IMR-90 (cell line): ENCODE results near the gene TMEM200A. TPM values are rescaled to one million over a fixed set of nuclear protein-coding genes. Genes with fewer than 3 reads are reported as not detected.
A peak's percentile ranks its signal among the peaks of the same experiment; 100 is the strongest.

Source experiments
- ATAC-seq: fragments of 200-7000 bp; cut with Tn5 transposase; 2 replicates; pipeline ENCODE4 v1.9.1; 2020; ENCODE audit warnings: low read depth, mild to moderate bottlenecking, moderate library complexity
- BruUV-seq: library from RNA; stranded (reverse); fragments of 400-500 nt; replicated peaks from 2 replicates; lab custom pipeline; 2021; lab: Mats Ljungman, UMichigan
- CTCF ChIA-PET: fragments of 300-600 bp; formaldehyde crosslinking; extraction: SDS; loops from one replicate; lab custom pipeline; 2021; ENCODE audit warnings: antibody characterized with exemption; lab: Yijun Ruan, JAX
- POLR2A ChIA-PET: fragments of 300-600 bp; sonication (Branson Sonifier 250); formaldehyde crosslinking; loops from one replicate; lab custom pipeline; 2022; ENCODE audit warnings: antibody characterized with exemption; ENCODE audit not compliant: unreplicated experiment; lab: Charles Lee
- DNase-seq: peaks from one replicate; pipeline ENCODE4 v3.0.0; 2013
- H2AFZ ChIP-seq: replicated peaks from 2 replicates; pipeline ENCODE3; 2013; ENCODE audit warnings: low read length, mild to moderate bottlenecking; ENCODE audit not compliant: poor library complexity
- H2AK5ac ChIP-seq: 2 replicates; pipeline ENCODE4 v1.6.1; 2013; ENCODE audit warnings: low read depth, low read length, inconsistent platforms
- H2AK9ac ChIP-seq: replicated peaks from 2 replicates; pipeline ENCODE3; 2013; ENCODE audit warnings: mild to moderate bottlenecking, low read depth, low read length, moderate library complexity; ENCODE audit not compliant: poor library complexity
- H2BK120ac ChIP-seq: 2 replicates; pipeline ENCODE4 v1.6.1; 2013; ENCODE audit warnings: low read depth, low read length, inconsistent platforms
- H2BK15ac ChIP-seq: 3 replicates; pipeline ENCODE4 v1.6.1; 2013; ENCODE audit warnings: low read depth, low read length, inconsistent platforms
- H2BK20ac ChIP-seq: 2 replicates; pipeline ENCODE4 v1.6.1; 2013; ENCODE audit warnings: low read depth, mild to moderate bottlenecking, inconsistent platforms, low read length, moderate library complexity
- H2BK5ac ChIP-seq: 2 replicates; pipeline ENCODE4 v1.6.1; 2013; ENCODE audit warnings: mild to moderate bottlenecking, low read depth, low read length, inconsistent platforms; ENCODE audit not compliant: poor library complexity, severe bottlenecking
- H3K14ac ChIP-seq: replicated peaks from 2 replicates; pipeline ENCODE4 v1.6.1; 2013; ENCODE audit warnings: low read depth, low read length, inconsistent platforms
- H3K18ac ChIP-seq: 2 replicates; pipeline ENCODE4 v1.6.1; 2013; ENCODE audit warnings: low read depth, low read length, control low read depth
- H3K23ac ChIP-seq: 2 replicates; pipeline ENCODE4 v1.6.1; 2013; ENCODE audit warnings: low read depth, low read length, inconsistent platforms
- H3K27ac ChIP-seq: 2 replicates; pipeline ENCODE4 v1.5.1; 2013; ENCODE audit warnings: mild to moderate bottlenecking, control low read depth, low read length; ENCODE audit not compliant: insufficient read depth
- H3K27me3 ChIP-seq: 2 replicates; pipeline ENCODE4 v1.6.1; 2013; ENCODE audit warnings: low read length; ENCODE audit not compliant: control insufficient read depth, insufficient read depth
- H3K36me3 ChIP-seq: 2 replicates; pipeline ENCODE4 v1.6.1; 2013; ENCODE audit warnings: low read length, mixed read lengths; ENCODE audit not compliant: control insufficient read depth, insufficient read depth
- H3K4ac ChIP-seq: 2 replicates; pipeline ENCODE4 v1.6.1; 2013; ENCODE audit warnings: low read depth, low read length, inconsistent platforms
- H3K4me1 ChIP-seq: 2 replicates; pipeline ENCODE4 v1.6.1; 2013; ENCODE audit warnings: low read length, mixed read lengths; ENCODE audit not compliant: control insufficient read depth, insufficient read depth
- H3K4me2 ChIP-seq: 2 replicates; pipeline ENCODE4 v1.6.1; 2013; ENCODE audit warnings: low read depth, mild to moderate bottlenecking, control low read depth, low read length, moderate library complexity
- H3K4me3 ChIP-seq: 2 replicates; pipeline ENCODE4 v1.5.1; 2013; ENCODE audit warnings: low read depth, mild to moderate bottlenecking, control low read depth, low read length, moderate library complexity; ENCODE audit not compliant: insufficient read depth
- H3K56ac ChIP-seq: 2 replicates; pipeline ENCODE4 v1.6.1; 2013; ENCODE audit warnings: low read length, inconsistent platforms; ENCODE audit not compliant: insufficient read depth; ENCODE audit errors: extremely low read depth
- H3K79me1 ChIP-seq, 2 experiments: 2 replicates each; pipeline ENCODE4 v1.6.1; 2013; ENCODE audit warnings: low read length in 2 of 2, inconsistent platforms in 1 of 2, low read depth in 1 of 2
- H3K9ac ChIP-seq: 2 replicates; pipeline ENCODE4 v1.6.1; 2013; ENCODE audit warnings: low read depth, low read length, control low read depth
- H3K9me1 ChIP-seq: 2 replicates; pipeline ENCODE4 v1.6.1; 2013; ENCODE audit warnings: low read length, inconsistent platforms; ENCODE audit not compliant: insufficient read depth
- H3K9me3 ChIP-seq: 2 replicates; pipeline ENCODE4 v1.6.1; 2013; ENCODE audit warnings: low read length; ENCODE audit not compliant: control insufficient read depth, insufficient read depth
- H4K20me1 ChIP-seq: 2 replicates; pipeline ENCODE4 v1.6.1; 2013; ENCODE audit warnings: low read length, inconsistent platforms; ENCODE audit not compliant: insufficient read depth
- H4K5ac ChIP-seq: 2 replicates; pipeline ENCODE4 v1.6.1; 2013; ENCODE audit warnings: mild to moderate bottlenecking, low read depth, low read length, control low read depth
- H4K8ac ChIP-seq, 2 experiments: 2 replicates each; pipeline ENCODE4 v1.6.1; 2013; ENCODE audit warnings: low read depth in 2 of 2, low read length in 2 of 2, control low read depth in 1 of 2, inconsistent platforms in 1 of 2
- H4K91ac ChIP-seq: 2 replicates; pipeline ENCODE4 v1.6.1; 2013; ENCODE audit warnings: low read depth, low read length, inconsistent platforms; ENCODE audit not compliant: insufficient read depth
- CEBPB ChIP-seq: IDR thresholded peaks from 2 replicates; pipeline ENCODE4 v1.6.1; 2012; ENCODE audit warnings: low read depth, low read length, improper control_type of control experiment
- MAFK ChIP-seq: IDR thresholded peaks from 2 replicates; pipeline ENCODE4 v1.6.1; 2012; ENCODE audit warnings: low read depth, low read length, improper control_type of control experiment
- dilution Hi-C: fragments of 300-500 bp; cut with HindIII; formaldehyde crosslinking; loops from one replicate; pipeline ENCODE4 v1.14.3; 2018; ENCODE audit warnings: low sequenced_read_pairs; ENCODE audit not compliant: unreplicated experiment
- in situ Hi-C: fragments of 300-500 bp; cut with MboI; formaldehyde crosslinking; loops from 3 replicates; pipeline ENCODE4 v1.14.3; 2019; ENCODE audit warnings: low sequenced_read_pairs, inconsistent platforms, mixed read lengths
- intact Hi-C: fragments of 100-400 bp; cut with micrococcal nuclease; formaldehyde crosslinking; loops from 2 replicates; pipeline ENCODE4 v1.10.0; 2022
- polyA plus RNA-seq, 3 experiments: library from polyadenylated mRNA; depleted of rRNA; stranded (reverse); fragments of >200 nt; gene quantifications; 2 replicates each; pipeline ENCODE4 v1.2.3, GENCODE V29; 2012; ENCODE audit warnings: low replicate concordance in 1 of 3
- total RNA-seq: library from RNA; depleted of rRNA; stranded (reverse); fragments of >200 nt; gene quantifications from 2 replicates; pipeline ENCODE4 v1.2.3, GENCODE V29; 2012

TMEM200A gene
- total and polyA plus RNA-seq, 2 of the 4 experiments (the other 2 are of a cell fraction), result 22.8 to 37.1 TPM

- no peak overlapping the region for H3K4me3 ChIP-seq
- H3K27me3 ChIP-seq, result no peaks in the 10 kb centered on the region
- DNase-seq (peak; percentile 74), ATAC-seq (peak; percentile 38; the same call in 1 of the 2 replicates)
- peaks cover 28 to 47% of the 10 kb centered on the region in 2 experiments; a peak in 2 of 4 replicates for H3K79me1 ChIP-seq
- no peak overlapping the region for H4K91ac ChIP-seq
- no peak overlapping the region for H4K8ac ChIP-seq
- peak; percentile 83 for TF ChIP-seq CEBPB
- TF ChIP-seq MAFK, result no peak
- H3K23ac ChIP-seq, result no peak overlapping the region
- no peak overlapping the region for H2BK120ac ChIP-seq
- H4K5ac ChIP-seq, result no peak overlapping the region
- no peak overlapping the region for H2BK20ac ChIP-seq
- ChIA-PET POLR2A (no interaction called here), CTCF (no interaction called here)
- H3K18ac ChIP-seq, result no peak overlapping the region; the same call in 1 of the 2 replicates
- H2AK5ac ChIP-seq, result no peak overlapping the region
- H3K14ac ChIP-seq, result no peak overlapping the region
- no peak overlapping the region for H2BK15ac ChIP-seq
- H3K36me3 ChIP-seq, result no peaks in the 10 kb centered on the region
- H3K9me1 ChIP-seq, result 0 out of 2 replicates have a peak, but pooled peaks cover 2% of the 10 kb centered on the region
- no peaks in the 10 kb centered on the region for H4K20me1 ChIP-seq
- H3K9ac ChIP-seq, result no peak overlapping the region
- BruUV-seq, result no TSS peak
- H2AFZ ChIP-seq, result no peak overlapping the region
- peaks cover 6% of the 10 kb centered on the region; the same call in 1 of the 2 replicates for H3K4me1 ChIP-seq
- no peak overlapping the region for H2BK5ac ChIP-seq
- dilution Hi-C loops (no loop called here), in situ Hi-C loops (no loop called here), intact Hi-C loops (no loop called here)
- H3K4me2 ChIP-seq, result peak overlapping the region; percentile 17; the same call in 1 of the 2 replicates
- H3K9me3 ChIP-seq, result no peaks in the 10 kb centered on the region
- no peak overlapping the region for H2AK9ac ChIP-seq
- H3K27ac ChIP-seq, result no peak overlapping the region
- no peak overlapping the region for H3K56ac ChIP-seq
- no peak overlapping the region for H3K4ac ChIP-seq
Observed at GRCh38 chr6:130417951-130418350, 52.1 kb downstream of the TMEM200A start.
